Stomach (tissue), 4 donors: ENCODE measurements around the gene TBC1D10B.

Source experiments
- CTCF ChIP-seq, 7 experiments: fragments of 450-650 bp in 4 of 7; fragments of 200-600 bp in 3 of 7; sonication (generic) in 3 of 7; IDR thresholded peaks; one replicate each; pipeline ENCODE4 v1.5.1; 2016 to 2019; ENCODE audit warnings: antibody characterized with exemption in 7 of 7, control low read depth in 2 of 7, mild to moderate bottlenecking in 1 of 7
- POLR2A ChIP-seq, 4 donors: fragments of 450-650 bp; IDR thresholded peaks; one replicate each; pipeline ENCODE4 v1.6.1; 2016; ENCODE audit warnings: antibody characterized with exemption in 4 of 4, control low read depth in 2 of 4, mild to moderate bottlenecking in 1 of 4, moderate library complexity in 1 of 4

DNA sequence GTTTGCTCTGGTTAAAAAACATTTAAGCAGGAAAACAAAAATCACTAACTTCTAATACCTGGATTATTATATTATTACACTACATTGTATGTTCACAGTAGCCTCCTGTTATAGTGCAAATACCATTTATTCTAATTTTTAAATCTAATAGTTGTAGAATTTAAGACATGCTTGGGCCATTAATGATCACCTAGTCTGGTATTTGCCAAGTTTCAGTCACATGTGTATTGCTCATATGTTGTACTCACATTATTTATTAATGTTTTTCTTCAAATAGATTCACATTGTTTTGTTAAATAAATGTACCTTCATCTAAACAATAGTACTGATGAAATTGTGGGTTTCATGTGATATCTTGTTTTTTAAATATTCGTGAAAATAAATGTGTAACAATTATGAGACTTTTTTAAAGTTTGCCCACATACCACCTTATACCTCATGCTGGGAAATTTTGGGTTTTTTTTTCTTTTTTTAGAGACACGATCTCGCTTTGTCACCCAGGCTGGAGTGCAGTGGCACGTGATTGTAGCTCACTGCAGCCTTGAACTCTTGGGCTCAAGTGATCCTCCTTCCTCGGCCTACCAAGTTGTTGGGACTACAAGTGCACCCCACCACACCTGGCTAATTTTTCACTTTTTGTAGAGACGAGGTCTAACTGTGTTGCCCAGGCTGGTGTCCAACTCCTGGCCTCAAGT lies 43.0 kb upstream of the TBC1D10B start:
- TF ChIP-seq POLR2A (IDR thresholded peaks at IDR 0.05): no peak
- no peak for TF ChIP-seq CTCF (IDR thresholded peaks at IDR 0.05)
